GM18858 (cell line): ENCODE measurements around the gene RAB11FIP2.

Experiments
- ATAC-seq: cut with Tn5 transposase; IDR thresholded peaks from one replicate; pipeline ENCODE4 v1.9.1; 2021; ENCODE audit not compliant: unreplicated experiment

RAB11FIP2 gene

GRCh38 chr10:117983961-117984360 is 62.8 kb downstream of the RAB11FIP2 start:
- no peak for ATAC-seq

GRCh38 chr10:117980755-117981702 is 65.7 kb downstream of the RAB11FIP2 start:
- no peak for ATAC-seq

GRCh38 chr10:117980216-117980615 is 66.5 kb downstream of the RAB11FIP2 start:
- no peak for ATAC-seq

- no peak for ATAC-seq
Observed at GRCh38 chr10:117972168-117972837, 74.4 kb downstream of the RAB11FIP2 start.

GRCh38 chr10:117970962-117971361 is 75.8 kb downstream of the RAB11FIP2 start:
- ATAC-seq: no peak

GRCh38 chr10:117969592-117969991 is 77.1 kb downstream of the RAB11FIP2 start:
- ATAC-seq: no peak

GRCh38 chr10:117968354-117969182 is 78.2 kb downstream of the RAB11FIP2 start:
- no peak for ATAC-seq

- ATAC-seq: no peak
Observed at GRCh38 chr10:117967149-117967650, 79.5 kb downstream of the RAB11FIP2 start.

GRCh38 chr10:117965984-117966383 is 80.8 kb downstream of the RAB11FIP2 start:
- no peak for ATAC-seq

GRCh38 chr10:117964536-117964935 is 82.2 kb downstream of the RAB11FIP2 start:
- ATAC-seq: no peak

- ATAC-seq: no peak
Observed at GRCh38 chr10:117960345-117960935, 86.3 kb downstream of the RAB11FIP2 start.

GRCh38 chr10:117956972-117957371 is 89.8 kb downstream of the RAB11FIP2 start:
- ATAC-seq: no peak

- no peak for ATAC-seq
Observed at GRCh38 chr10:117955176-117955575, 91.6 kb downstream of the RAB11FIP2 start.
